H9 (cell line): ENCODE measurements around the gene ZNF121. TPM values are rescaled to one million over a fixed set of nuclear protein-coding genes. Genes with fewer than 3 reads are reported as not detected.

Experiments
- DNase-seq: peaks from one replicate; pipeline ENCODE4 v3.0.0-alpha.2; 2017
- H2AFZ ChIP-seq: one replicate; pipeline ENCODE4 v1.6.1; 2013; ENCODE audit warnings: mild to moderate bottlenecking, low read length, control low read depth, moderate library complexity
- H2AK5ac ChIP-seq: 2 replicates; pipeline ENCODE4 v1.6.1; 2013; ENCODE audit warnings: low read length, control low read depth, mixed read lengths; ENCODE audit not compliant: insufficient read length
- H2BK120ac ChIP-seq: one replicate; pipeline ENCODE4 v1.6.1; 2013; ENCODE audit warnings: low read depth, mild to moderate bottlenecking, low read length, control low read depth, inconsistent platforms; ENCODE audit not compliant: poor library complexity, severe bottlenecking
- H2BK12ac ChIP-seq: 2 replicates; pipeline ENCODE4 v1.6.1; 2013; ENCODE audit warnings: low read length, control low read depth, mixed read lengths, low read depth; ENCODE audit not compliant: insufficient read length
- H2BK15ac ChIP-seq: 2 replicates; pipeline ENCODE4 v1.6.1; 2013; ENCODE audit warnings: low read depth, low read length, control low read depth
- H2BK20ac ChIP-seq: one replicate; pipeline ENCODE4 v1.6.1; 2013; ENCODE audit warnings: low read depth, mild to moderate bottlenecking, low read length, control low read depth, inconsistent platforms; ENCODE audit not compliant: poor library complexity, severe bottlenecking
- H2BK5ac ChIP-seq: 2 replicates; pipeline ENCODE4 v1.6.1; 2013; ENCODE audit warnings: low read length, control low read depth, mixed read lengths; ENCODE audit not compliant: insufficient read length
- H3K14ac ChIP-seq: 2 replicates; pipeline ENCODE4 v1.6.1; 2013; ENCODE audit warnings: low read length, control low read depth; ENCODE audit not compliant: insufficient read depth
- H3K18ac ChIP-seq: 2 replicates; pipeline ENCODE4 v1.6.1; 2013; ENCODE audit warnings: low read depth, mild to moderate bottlenecking, mixed read lengths, low read length, control low read depth; ENCODE audit not compliant: insufficient read length
- H3K23ac ChIP-seq: 2 replicates; pipeline ENCODE4 v1.6.1; 2013; ENCODE audit warnings: low read length, control low read depth, mixed read lengths, low read depth; ENCODE audit not compliant: insufficient read length
- H3K23me2 ChIP-seq: 2 replicates; pipeline ENCODE4 v1.6.1; 2013; ENCODE audit warnings: low read depth, mild to moderate bottlenecking, mixed read lengths, low read length, control low read depth; ENCODE audit not compliant: insufficient read length, poor library complexity, severe bottlenecking
- H3K27ac ChIP-seq: 2 replicates; pipeline ENCODE4 v1.5.1; 2013; ENCODE audit warnings: low read length, control low read depth, mixed read lengths, low read depth; ENCODE audit not compliant: insufficient read length
- H3K27me3 ChIP-seq: 2 replicates; pipeline ENCODE4 v1.6.1; 2013; ENCODE audit warnings: low read length, control low read depth, inconsistent platforms; ENCODE audit not compliant: insufficient read depth
- H3K4ac ChIP-seq: 2 replicates; pipeline ENCODE4 v1.6.1; 2013; ENCODE audit warnings: low read depth, mild to moderate bottlenecking, control low read depth, inconsistent platforms, low read length, moderate library complexity
- H3K4me1 ChIP-seq: 2 replicates; pipeline ENCODE4 v1.6.1; 2013; ENCODE audit warnings: low read length, control low read depth, inconsistent platforms; ENCODE audit not compliant: insufficient read depth
- H3K4me2 ChIP-seq: 2 replicates; pipeline ENCODE4 v1.6.1; 2013; ENCODE audit warnings: low read length, control low read depth, mixed read lengths; ENCODE audit not compliant: insufficient read length, insufficient read depth
- H3K56ac ChIP-seq: 2 replicates; pipeline ENCODE4 v1.6.1; 2013; ENCODE audit warnings: low read depth, mild to moderate bottlenecking, mixed read lengths, low read length, control low read depth; ENCODE audit not compliant: insufficient read length
- H3K79me1 ChIP-seq: 2 replicates; pipeline ENCODE4 v1.6.1; 2013; ENCODE audit warnings: low read depth, mild to moderate bottlenecking, moderate library complexity, low read length, control low read depth, inconsistent platforms; ENCODE audit not compliant: insufficient read depth, poor library complexity, severe bottlenecking
- H3K79me2 ChIP-seq: 2 replicates; pipeline ENCODE4 v1.6.1; 2013; ENCODE audit warnings: low read length, control low read depth, inconsistent platforms; ENCODE audit not compliant: insufficient read depth
- H3K9ac ChIP-seq: 2 replicates; pipeline ENCODE4 v1.6.1; 2013; ENCODE audit warnings: low read length, control low read depth, mixed read lengths; ENCODE audit not compliant: insufficient read length; ENCODE audit errors: extremely low read depth
- H3K9me3 ChIP-seq: one replicate; pipeline ENCODE4 v1.6.1; 2013; ENCODE audit warnings: low read depth, low read length, inconsistent platforms; ENCODE audit not compliant: control insufficient read depth
- H3T11ph ChIP-seq: one replicate; pipeline ENCODE4 v1.6.1; 2013; ENCODE audit warnings: mild to moderate bottlenecking, low read length, control low read depth, inconsistent platforms
- H4K20me1 ChIP-seq: one replicate; pipeline ENCODE4 v1.6.1; 2013; ENCODE audit not compliant: control insufficient read depth, insufficient read length, insufficient read depth
- H4K5ac ChIP-seq: 2 replicates; pipeline ENCODE4 v1.6.1; 2013; ENCODE audit warnings: low read depth, mild to moderate bottlenecking, mixed read lengths, low read length, control low read depth; ENCODE audit not compliant: insufficient read length
- H4K8ac ChIP-seq: replicated peaks from 2 replicates; pipeline ENCODE4 v1.6.1; 2013; ENCODE audit warnings: low read length, control low read depth, mixed read lengths, low read depth; ENCODE audit not compliant: insufficient read length
- H4K91ac ChIP-seq: 2 replicates; pipeline ENCODE4 v1.6.1; 2013; ENCODE audit warnings: low read depth, mild to moderate bottlenecking, moderate library complexity, mixed read lengths, low read length, control low read depth; ENCODE audit not compliant: insufficient read length
- H3K27ac Mint-ChIP-seq, 3 experiments: 2 replicates in 2 of 3; 3 replicates in 1 of 3; pipeline ENCODE4 v1.8.0; 2020 to 2021; ENCODE audit warnings: mixed read lengths in 3 of 3, mild to moderate bottlenecking in 1 of 3, moderate library complexity in 1 of 3
- H3K27me3 Mint-ChIP-seq: 2 replicates; pipeline ENCODE4 v1.8.0; 2021; ENCODE audit warnings: low read depth, mild to moderate bottlenecking, moderate library complexity, mixed read lengths
- H3K36me3 Mint-ChIP-seq, 3 experiments: 2 replicates in 2 of 3; 3 replicates in 1 of 3; pipeline ENCODE4 v1.8.0; 2020 to 2021; ENCODE audit warnings: low read depth in 3 of 3, mixed read lengths in 3 of 3; ENCODE audit not compliant: insufficient read depth in 1 of 3
- H3K4me1 Mint-ChIP-seq, 2 experiments: 2 replicates each; pipeline ENCODE4 v1.8.0; 2020; ENCODE audit warnings: mixed read lengths in 2 of 2
- H3K4me3 Mint-ChIP-seq, 2 experiments: 2 replicates in 1 of 2; 3 replicates in 1 of 2; pipeline ENCODE4 v1.8.0; 2020 to 2021; ENCODE audit warnings: mild to moderate bottlenecking in 2 of 2, mixed read lengths in 2 of 2, moderate library complexity in 1 of 2
- H3K9me3 Mint-ChIP-seq, 2 experiments: 2 replicates in 1 of 2; 3 replicates in 1 of 2; pipeline ENCODE4 v1.8.0; 2020; ENCODE audit warnings: mild to moderate bottlenecking in 2 of 2, mixed read lengths in 2 of 2, moderate library complexity in 1 of 2
- CTCF ChIP-seq: fragments of 200-600 bp; sonication (generic); conservative IDR thresholded peaks from 3 replicates; pipeline ENCODE4 v1.8.0; 2021; ENCODE audit warnings: antibody characterized with exemption, mild to moderate bottlenecking
- WGBS: extraction: QIAGEN DNeasy Blood & Tissue Kit; methylation state at CpG from one replicate; pipeline ENCODE4 v1.1.7; 2013; ENCODE audit warnings: missing lambda C conversion rate, low lambda C conversion rate, mixed read lengths; ENCODE audit not compliant: insufficient read length; ENCODE audit errors: extremely low coverage; 5-methylcytosine and 5-hydroxymethylcytosine counted together
- total RNA-seq: library from RNA; stranded (reverse); gene quantifications from 2 replicates; pipeline ENCODE4 v1.2.1, GENCODE V29; 2021

Gene ZNF121
- total RNA-seq, 1 experiment from 2014 or later: 171 TPM

- Histone ChIP-seq H4K20me1 (no peaks in the 10 kb centered on the region), H3K9ac (no peak overlapping the region), H2AFZ (no peak overlapping the region), H3K79me2 (peaks cover 6% of the 10 kb centered on the region; the same call in 1 of the 2 replicates), H4K8ac (no peak overlapping the region), H3K4me2 (no peak overlapping the region), H2BK120ac (no peak overlapping the region), H3K56ac (no peak overlapping the region), H3K4ac (no peak overlapping the region), H3K9me3 (peaks cover 39% of the 10 kb centered on the region), H3K27ac (no peak overlapping the region), H3K23ac (no peak overlapping the region), H3K18ac (no peak overlapping the region), H3K23me2 (peaks cover 4% of the 10 kb centered on the region), H2BK15ac (no peak overlapping the region), H3K27me3 (no peaks in the 10 kb centered on the region), H2BK20ac (no peak overlapping the region), H3T11ph (no peak overlapping the region), H4K91ac (no peak overlapping the region), H2BK12ac (no peak overlapping the region), H4K5ac (no peak overlapping the region), H3K4me1 (no peaks in the 10 kb centered on the region), H3K14ac (no peak overlapping the region), H2BK5ac (no peak overlapping the region), H2AK5ac (no peak overlapping the region), H3K79me1 (no peaks in the 10 kb centered on the region)
- Mint-ChIP-seq H3K4me1 (peaks cover 0 to 4% of the 10 kb centered on the region in 2 experiments; a peak in 1 of 4 replicates), H3K36me3 (peaks cover 67 to 74% (median 70%) of the 10 kb centered on the region in 3 experiments), H3K4me3 (peak overlapping the region in 1 of 2 experiments; percentile 35; a peak in 2 of 5 replicates), H3K27me3 (peaks cover 6% of the 10 kb centered on the region; the same call in 1 of the 2 replicates), H3K9me3 (peaks cover 71 to 85% of the 10 kb centered on the region in 2 experiments), H3K27ac (no peak overlapping the region)
- WGBS: no CpG with 5 or more reads among the region's 4 CpGs
- DNase-seq: no peak
- TF ChIP-seq CTCF: no peak
These were observed 48.4 kb downstream of the ZNF121 start for GRCh38 chr19:9535934-9536333.
